Nephron (organoid): ENCODE data around the gene DEDD2.

Experiments
- H3K27ac Mint-ChIP-seq, 3 experiments: 2 replicates each; pipeline ENCODE4 v1.8.0; 2020; ENCODE audit warnings: mixed read lengths in 3 of 3, mild to moderate bottlenecking in 2 of 3, moderate library complexity in 1 of 3
- H3K27me3 Mint-ChIP-seq: 2 replicates; pipeline ENCODE4 v1.8.0; 2021; ENCODE audit warnings: low read depth, mild to moderate bottlenecking, moderate library complexity, mixed read lengths
- H3K36me3 Mint-ChIP-seq: 2 replicates; pipeline ENCODE4 v1.8.0; 2020; ENCODE audit warnings: low read depth, mixed read lengths
- H3K4me1 Mint-ChIP-seq: 2 replicates; pipeline ENCODE4 v1.8.0; 2020; ENCODE audit warnings: mixed read lengths
- H3K4me3 Mint-ChIP-seq, 3 experiments: 2 replicates each; pipeline ENCODE4 v1.8.0; 2020; ENCODE audit warnings: mild to moderate bottlenecking in 3 of 3, mixed read lengths in 3 of 3, moderate library complexity in 2 of 3
- H3K9me3 Mint-ChIP-seq: 2 replicates; pipeline ENCODE4 v1.8.0; 2020; ENCODE audit warnings: mixed read lengths
- TF ChIP-seq, protein P1 (sequence below), 3 experiments: fragments of 200-600 bp; sonication (generic); IDR thresholded peaks; one replicate each; pipeline ENCODE4 v1.5.0; 2021; ENCODE audit warnings: antibody characterized with exemption in 3 of 3; ENCODE audit not compliant: unreplicated experiment in 3 of 3

DEDD2 gene

DNA sequence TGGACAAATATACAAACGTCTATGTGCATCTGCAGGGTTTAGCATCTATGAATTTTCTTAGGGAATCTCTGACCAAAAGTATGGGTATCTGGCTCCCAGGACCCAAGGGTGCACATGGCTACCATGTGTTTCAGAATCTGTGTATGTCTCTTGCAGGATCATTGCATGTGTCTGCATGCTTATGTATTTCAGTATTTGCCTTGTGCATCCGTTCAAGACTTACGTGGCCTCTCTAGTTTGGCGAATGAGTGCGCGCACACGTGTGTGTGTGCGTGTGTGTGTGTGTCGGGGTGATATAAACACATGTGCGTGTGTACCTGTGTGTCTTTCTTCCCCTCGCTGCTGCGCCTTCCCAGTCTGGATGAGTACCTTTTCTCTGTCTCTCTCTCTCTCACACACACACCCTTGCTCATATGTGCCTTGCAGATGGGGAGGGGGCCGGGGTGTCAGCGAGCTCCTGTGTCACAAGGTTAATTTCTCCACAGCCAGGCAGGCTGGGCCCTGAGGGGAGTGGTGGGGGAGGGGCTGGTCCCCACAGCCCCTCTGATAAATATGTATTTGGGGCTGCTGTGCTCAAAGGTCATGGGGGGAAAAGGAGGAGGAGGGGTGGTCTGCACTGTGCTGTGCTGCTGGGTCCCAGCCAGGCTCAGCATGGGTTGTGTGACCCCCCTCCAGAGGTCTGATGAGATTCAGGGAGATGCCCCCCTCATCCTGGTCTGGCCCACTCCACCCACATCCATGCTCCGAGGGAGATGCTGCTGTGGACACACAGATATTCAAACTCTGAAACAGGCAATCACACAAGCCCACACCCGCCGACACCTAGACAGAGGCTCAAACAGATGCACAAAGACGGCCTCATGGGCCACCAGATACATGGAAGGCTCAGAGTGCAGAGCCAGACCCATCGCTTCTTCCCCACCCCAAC is 47.7 kb downstream of the DEDD2 start:
- H3K4me1 Mint-ChIP-seq = peaks cover 12% of the 10 kb centered on the region
- no peaks in the 10 kb centered on the region for H3K9me3 Mint-ChIP-seq
- TF ChIP-seq, protein P1, sequence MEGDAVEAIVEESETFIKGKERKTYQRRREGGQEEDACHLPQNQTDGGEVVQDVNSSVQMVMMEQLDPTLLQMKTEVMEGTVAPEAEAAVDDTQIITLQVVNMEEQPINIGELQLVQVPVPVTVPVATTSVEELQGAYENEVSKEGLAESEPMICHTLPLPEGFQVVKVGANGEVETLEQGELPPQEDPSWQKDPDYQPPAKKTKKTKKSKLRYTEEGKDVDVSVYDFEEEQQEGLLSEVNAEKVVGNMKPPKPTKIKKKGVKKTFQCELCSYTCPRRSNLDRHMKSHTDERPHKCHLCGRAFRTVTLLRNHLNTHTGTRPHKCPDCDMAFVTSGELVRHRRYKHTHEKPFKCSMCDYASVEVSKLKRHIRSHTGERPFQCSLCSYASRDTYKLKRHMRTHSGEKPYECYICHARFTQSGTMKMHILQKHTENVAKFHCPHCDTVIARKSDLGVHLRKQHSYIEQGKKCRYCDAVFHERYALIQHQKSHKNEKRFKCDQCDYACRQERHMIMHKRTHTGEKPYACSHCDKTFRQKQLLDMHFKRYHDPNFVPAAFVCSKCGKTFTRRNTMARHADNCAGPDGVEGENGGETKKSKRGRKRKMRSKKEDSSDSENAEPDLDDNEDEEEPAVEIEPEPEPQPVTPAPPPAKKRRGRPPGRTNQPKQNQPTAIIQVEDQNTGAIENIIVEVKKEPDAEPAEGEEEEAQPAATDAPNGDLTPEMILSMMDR (IDR thresholded peaks at IDR 0.05; ENCODE audit: unreplicated experiment in 3 of 3) = no peak
- peaks cover 43% of the 10 kb centered on the region for H3K27me3 Mint-ChIP-seq
- no peaks in the 10 kb centered on the region for H3K36me3 Mint-ChIP-seq
- H3K27ac Mint-ChIP-seq = no peak overlapping the region
- no peak overlapping the region for H3K4me3 Mint-ChIP-seq

DNA sequence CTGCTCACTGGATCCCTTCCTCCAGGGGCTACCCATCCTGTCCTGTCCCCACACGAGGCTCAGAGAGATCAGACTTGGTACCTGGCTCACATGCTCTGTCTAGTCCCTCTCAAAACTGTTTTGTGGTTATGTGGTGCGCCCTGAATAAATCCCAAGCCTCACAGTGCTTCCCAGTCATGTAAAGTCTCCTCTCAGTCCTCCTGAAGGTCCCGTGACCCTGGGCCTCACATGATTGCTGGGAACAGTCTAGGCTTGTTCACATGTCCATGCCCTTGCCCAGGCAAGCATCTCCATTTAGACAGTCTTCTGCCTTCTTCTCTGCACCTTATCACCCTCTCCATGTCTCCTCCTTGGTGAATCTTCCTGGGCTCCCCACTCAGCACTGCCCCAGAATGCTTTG is 49.3 kb downstream of the DEDD2 start:
- peaks cover 29% of the 10 kb centered on the region for H3K27me3 Mint-ChIP-seq
- no peak overlapping the region for H3K4me3 Mint-ChIP-seq
- TF ChIP-seq, protein P1 (IDR thresholded peaks at IDR 0.05; ENCODE audit: unreplicated experiment in 3 of 3) = no peak
- H3K27ac Mint-ChIP-seq = no peak overlapping the region
- H3K36me3 Mint-ChIP-seq = no peaks in the 10 kb centered on the region
- peaks cover 12% of the 10 kb centered on the region for H3K4me1 Mint-ChIP-seq
- H3K9me3 Mint-ChIP-seq = no peaks in the 10 kb centered on the region

DNA sequence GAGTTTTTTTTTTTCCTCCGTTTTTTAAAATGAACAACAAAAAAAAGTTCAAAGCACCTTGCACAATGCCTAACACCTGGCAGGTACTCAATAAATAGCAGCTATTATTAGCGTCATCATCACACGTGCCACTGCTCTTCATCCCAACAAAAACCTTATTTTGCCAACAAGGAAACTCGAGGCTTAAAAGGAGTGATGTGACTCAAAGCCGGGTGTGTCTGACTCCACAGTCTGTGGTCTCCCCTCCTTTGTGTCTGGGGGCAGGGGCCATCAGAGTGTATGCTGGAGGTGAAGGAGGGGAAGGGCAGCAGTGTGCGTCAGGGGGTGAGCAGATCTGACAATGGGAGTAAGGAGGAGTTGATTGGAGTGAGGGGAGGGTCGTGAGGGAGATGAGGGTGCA is 51.2 kb downstream of the DEDD2 start:
- peaks cover 5% of the 10 kb centered on the region for H3K4me1 Mint-ChIP-seq
- H3K9me3 Mint-ChIP-seq = no peaks in the 10 kb centered on the region
- H3K36me3 Mint-ChIP-seq = no peaks in the 10 kb centered on the region
- TF ChIP-seq, protein P1 (IDR thresholded peaks at IDR 0.05; ENCODE audit: unreplicated experiment in 3 of 3) = no peak
- peaks cover 39% of the 10 kb centered on the region for H3K27me3 Mint-ChIP-seq
- no peak overlapping the region for H3K4me3 Mint-ChIP-seq
- no peak overlapping the region for H3K27ac Mint-ChIP-seq

DNA sequence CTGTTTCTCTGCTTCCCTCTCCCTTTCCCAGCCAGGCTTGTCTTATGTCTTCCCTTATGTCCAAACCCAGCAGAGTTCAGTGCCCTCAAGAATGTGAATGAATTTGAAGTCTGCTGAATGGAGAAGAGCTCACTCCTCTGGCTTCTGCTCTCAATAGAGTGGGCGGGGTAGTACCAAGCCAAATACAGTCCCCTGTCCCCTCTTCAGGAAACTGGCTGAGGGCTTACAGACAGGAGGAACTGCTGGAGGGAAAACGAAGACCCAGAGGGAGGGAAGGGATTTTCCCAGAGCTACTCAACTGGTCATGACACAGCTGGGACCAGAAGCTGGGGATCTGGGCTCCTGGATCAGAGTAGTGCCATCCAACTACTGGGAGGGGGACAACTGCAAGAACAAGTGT is 52.3 kb downstream of the DEDD2 start:
- Mint-ChIP-seq H3K27me3 (peaks cover 45% of the 10 kb centered on the region), H3K9me3 (no peaks in the 10 kb centered on the region)

DNA sequence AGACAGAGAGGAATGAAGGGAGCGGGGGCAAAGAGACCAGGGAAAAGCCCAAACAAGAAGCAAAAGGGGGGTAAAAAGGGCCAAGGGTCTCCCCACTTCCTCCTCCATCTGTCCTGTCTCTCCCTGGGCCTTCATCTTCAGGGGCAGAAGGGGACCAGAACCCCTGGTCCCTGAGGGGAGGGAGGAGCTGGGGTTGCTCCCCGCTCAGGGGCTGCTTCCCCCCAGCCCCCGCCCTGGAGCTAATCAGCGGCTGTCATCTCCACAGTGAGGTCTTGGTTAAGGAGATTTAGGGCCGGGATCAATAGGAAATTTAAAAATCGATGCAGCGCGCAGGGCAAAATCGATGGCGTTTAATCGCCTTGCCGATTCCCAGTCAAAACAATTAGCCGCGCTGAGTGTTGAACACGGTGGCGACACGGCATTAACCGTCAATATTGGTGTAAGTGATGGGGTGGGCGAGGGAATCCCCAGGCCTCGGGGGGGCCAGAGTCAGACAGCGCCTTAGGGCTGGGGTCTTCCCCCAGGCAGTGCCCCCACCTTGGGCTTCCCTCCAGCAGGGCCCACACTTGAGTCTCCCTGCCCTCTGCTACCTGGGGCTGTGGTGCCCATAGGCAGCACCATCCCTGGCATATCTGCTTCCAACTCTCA is 55.7 kb downstream of the DEDD2 start:
- H3K4me1 Mint-ChIP-seq = peaks cover 4% of the 10 kb centered on the region
- no peak overlapping the region for H3K27ac Mint-ChIP-seq
- TF ChIP-seq, protein P1 (IDR thresholded peaks at IDR 0.05; ENCODE audit: unreplicated experiment in 3 of 3) = no peak
- H3K36me3 Mint-ChIP-seq = no peaks in the 10 kb centered on the region
- no peaks in the 10 kb centered on the region for H3K9me3 Mint-ChIP-seq
- H3K27me3 Mint-ChIP-seq = peaks cover 49% of the 10 kb centered on the region
- H3K4me3 Mint-ChIP-seq = no peak overlapping the region

More for the DNA sequence above, 52.3 kb downstream of the DEDD2 start:
- no peaks in the 10 kb centered on the region for H3K36me3 Mint-ChIP-seq
- H3K27ac Mint-ChIP-seq = no peak overlapping the region
- no peak overlapping the region for H3K4me3 Mint-ChIP-seq
- peaks cover 4% of the 10 kb centered on the region for H3K4me1 Mint-ChIP-seq
- TF ChIP-seq, protein P1 (IDR thresholded peaks at IDR 0.05; ENCODE audit: unreplicated experiment in 3 of 3) = no peak
